Neural progenitor cell (in vitro differentiated cells): ENCODE results near the gene STK38L.

Source experiments
- EZH2 ChIP-seq: fragments of 200-600 bp; sonication (generic); IDR thresholded peaks from 2 replicates; pipeline ENCODE4 v1.6.1; 2017; ENCODE audit warnings: antibody characterized with exemption, mild to moderate bottlenecking, moderate library complexity
- EZH2phosphoT487 ChIP-seq: fragments of 200-600 bp; sonication (generic); IDR thresholded peaks from 2 replicates; pipeline ENCODE4 v1.6.1; 2017; ENCODE audit warnings: antibody characterized with exemption
- TF ChIP-seq, protein P1 (sequence below): fragments of 200-600 bp; sonication (generic); IDR thresholded peaks from 2 replicates; pipeline ENCODE4 v1.5.1; 2017; ENCODE audit warnings: antibody characterized with exemption, mild to moderate bottlenecking

DNA sequence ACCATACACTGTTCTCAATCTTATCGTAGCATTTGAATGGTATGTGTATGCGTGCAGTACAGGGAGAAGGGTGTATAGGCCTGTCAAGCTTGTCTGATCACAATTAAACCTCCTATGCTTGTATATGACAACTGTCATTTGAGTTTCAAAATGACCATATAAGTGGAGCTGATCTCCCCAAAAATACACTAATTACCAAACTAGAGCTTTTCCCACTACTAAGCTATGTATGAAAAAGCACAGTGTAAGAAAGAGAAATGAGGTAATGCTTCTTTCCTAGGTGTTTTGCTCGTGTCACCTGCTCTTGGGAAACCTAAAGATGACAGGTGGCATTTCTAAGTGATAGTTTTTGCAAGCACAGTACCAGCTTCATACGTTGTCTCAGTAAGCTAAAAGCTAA is 1.1 kb upstream of the STK38L start:
- TF ChIP-seq, protein P1, sequence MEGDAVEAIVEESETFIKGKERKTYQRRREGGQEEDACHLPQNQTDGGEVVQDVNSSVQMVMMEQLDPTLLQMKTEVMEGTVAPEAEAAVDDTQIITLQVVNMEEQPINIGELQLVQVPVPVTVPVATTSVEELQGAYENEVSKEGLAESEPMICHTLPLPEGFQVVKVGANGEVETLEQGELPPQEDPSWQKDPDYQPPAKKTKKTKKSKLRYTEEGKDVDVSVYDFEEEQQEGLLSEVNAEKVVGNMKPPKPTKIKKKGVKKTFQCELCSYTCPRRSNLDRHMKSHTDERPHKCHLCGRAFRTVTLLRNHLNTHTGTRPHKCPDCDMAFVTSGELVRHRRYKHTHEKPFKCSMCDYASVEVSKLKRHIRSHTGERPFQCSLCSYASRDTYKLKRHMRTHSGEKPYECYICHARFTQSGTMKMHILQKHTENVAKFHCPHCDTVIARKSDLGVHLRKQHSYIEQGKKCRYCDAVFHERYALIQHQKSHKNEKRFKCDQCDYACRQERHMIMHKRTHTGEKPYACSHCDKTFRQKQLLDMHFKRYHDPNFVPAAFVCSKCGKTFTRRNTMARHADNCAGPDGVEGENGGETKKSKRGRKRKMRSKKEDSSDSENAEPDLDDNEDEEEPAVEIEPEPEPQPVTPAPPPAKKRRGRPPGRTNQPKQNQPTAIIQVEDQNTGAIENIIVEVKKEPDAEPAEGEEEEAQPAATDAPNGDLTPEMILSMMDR = no peak
- TF ChIP-seq EZH2 (no peak), EZH2phosphoT487 (no peak)
